HepG2 (cell line): ENCODE measurements around the gene STEAP1B. TPM values are rescaled to one million over a fixed set of nuclear protein-coding genes. Genes with fewer than 3 reads are reported as not detected.

Experiments
- ETV5 ChIP-seq: IDR thresholded peaks from 2 replicates; pipeline ENCODE4 v1.6.1; 2018; ENCODE audit warnings: missing biosample characterization, missing genetic modification reagents, inconsistent platforms, borderline replicate concordance
- GFI1 ChIP-seq: sonication (generic); formaldehyde crosslinking; IDR thresholded peaks from 2 replicates; pipeline ENCODE4 v1.5.0; 2020; ENCODE audit warnings: missing genetic modification reagents, mild to moderate bottlenecking, borderline replicate concordance
- HDAC2 ChIP-seq: sonication (generic); formaldehyde crosslinking; IDR thresholded peaks from 2 replicates; pipeline ENCODE4 v1.4.0; 2020; ENCODE audit warnings: missing genetic modification reagents
- NCOR1 ChIP-seq: fragments of 200-600 bp; sonication (generic); IDR thresholded peaks from 2 replicates; pipeline ENCODE4 v1.7.0; 2017; ENCODE audit warnings: antibody characterized with exemption, low read length, borderline replicate concordance
- SIX4 ChIP-seq: sonication (generic); formaldehyde crosslinking; IDR thresholded peaks from 2 replicates; pipeline ENCODE4 v1.4.0; 2020; ENCODE audit warnings: missing genetic modification reagents
- SOX6 ChIP-seq, 2 experiments: fragments of 450-650 bp in 1 of 2; sonication (generic) in 1 of 2; formaldehyde crosslinking in 1 of 2; IDR thresholded peaks; 2 replicates each; pipeline versions ENCODE4 v1.4.0 to v1.6.1; 2017 to 2020; ENCODE audit warnings: antibody characterized with exemption in 1 of 2, mild to moderate bottlenecking in 1 of 2, missing genetic modification reagents in 1 of 2
- ZFP41 ChIP-seq: sonication (generic); formaldehyde crosslinking; IDR thresholded peaks from 2 replicates; pipeline ENCODE4 v1.4.0; 2020; ENCODE audit warnings: mild to moderate bottlenecking, missing genetic modification reagents, borderline replicate concordance
- ZNF205 ChIP-seq: IDR thresholded peaks from 2 replicates; pipeline ENCODE4 v1.6.1; 2018; ENCODE audit warnings: missing biosample characterization, missing genetic modification reagents
- ZNF230 ChIP-seq: sonication (generic); formaldehyde crosslinking; IDR thresholded peaks from 2 replicates; pipeline ENCODE4 v1.4.0; 2020; ENCODE audit warnings: mild to moderate bottlenecking, missing genetic modification reagents
- ZNF282 ChIP-seq: fragments of 450-650 bp; IDR thresholded peaks from 2 replicates; pipeline ENCODE4 v1.6.1; 2018; ENCODE audit not compliant: partially characterized antibody
- ZNF337 ChIP-seq: sonication (generic); formaldehyde crosslinking; IDR thresholded peaks from 2 replicates; pipeline ENCODE4 v1.5.1; 2020; ENCODE audit warnings: missing genetic modification reagents, low read depth, mild to moderate bottlenecking, borderline replicate concordance
- ZNF354B ChIP-seq: sonication (generic); formaldehyde crosslinking; IDR thresholded peaks from 2 replicates; pipeline ENCODE4 v1.8.0; 2022; ENCODE audit warnings: mild to moderate bottlenecking, missing genetic modification reagents
- ZNF761 ChIP-seq: sonication (generic); formaldehyde crosslinking; conservative IDR thresholded peaks from 2 replicates; pipeline ENCODE4 v1.4.0; 2020; ENCODE audit warnings: mild to moderate bottlenecking, missing genetic modification reagents
- ZNF850 ChIP-seq: sonication (generic); formaldehyde crosslinking; conservative IDR thresholded peaks from 2 replicates; pipeline ENCODE4 v1.9.0; 2021; ENCODE audit warnings: mild to moderate bottlenecking, missing genetic modification reagents
- ZNF879 ChIP-seq: sonication (generic); formaldehyde crosslinking; IDR thresholded peaks from 2 replicates; pipeline ENCODE4 v1.8.1; 2023; ENCODE audit warnings: missing genetic modification reagents
- polyA plus RNA-seq, 8 experiments: library from polyadenylated mRNA; depleted of rRNA in 3 of 8; stranded (reverse) in 7 of 8; unstranded in 1 of 8; fragments of >200 nt; fragmentation: Illumina TruSeq in 4 of 8; extraction: Trizol in 4 of 8; gene quantifications; 2 replicates each; pipeline versions ENCODE4 v1.2.1 to v1.2.3, GENCODE V29; 2011 to 2016; ENCODE audit warnings: low read depth in 4 of 8, missing spikeins in 1 of 8, mixed read lengths in 1 of 8; ENCODE audit not compliant: insufficient read depth in 1 of 8
- total RNA-seq, 5 experiments: library from RNA; depleted of rRNA; stranded (reverse); fragments of >200 nt; fragmentation: Illumina TruSeq; extraction: Trizol; gene quantifications; 2 replicates each; pipeline ENCODE4 v1.2.3, GENCODE V29; 2016; ENCODE audit warnings: low read depth in 1 of 5
- TF ChIP-seq, protein P1 (sequence below): sonication (generic); formaldehyde crosslinking; IDR thresholded peaks from 2 replicates; pipeline ENCODE4 v1.5.1; 2020; ENCODE audit warnings: mild to moderate bottlenecking, moderate library complexity, missing genetic modification reagents
- TF ChIP-seq, protein P2 (sequence below): sonication (generic); formaldehyde crosslinking; IDR thresholded peaks from 2 replicates; pipeline ENCODE4 v1.4.0; 2020; ENCODE audit warnings: missing genetic modification reagents, borderline replicate concordance
- TF ChIP-seq, protein P3 (sequence below), 2 experiments: IDR thresholded peaks; 2 replicates each; pipeline ENCODE4 v1.6.1; 2011 to 2012; ENCODE audit warnings: low read length in 2 of 2, borderline replicate concordance in 1 of 2, low read depth in 1 of 2, mild to moderate bottlenecking in 1 of 2, moderate library complexity in 1 of 2
- TF ChIP-seq, protein P4 (sequence below): sonication (generic); formaldehyde crosslinking; IDR thresholded peaks from 2 replicates; pipeline ENCODE4 v1.9.0; 2021; ENCODE audit warnings: missing genetic modification reagents, borderline replicate concordance

STEAP1B gene
- total and polyA plus RNA-seq, 2 of the 13 experiments (the other 11 are each of a cell fraction or from before 2014, with no cell fraction given), result not detected

DNA sequence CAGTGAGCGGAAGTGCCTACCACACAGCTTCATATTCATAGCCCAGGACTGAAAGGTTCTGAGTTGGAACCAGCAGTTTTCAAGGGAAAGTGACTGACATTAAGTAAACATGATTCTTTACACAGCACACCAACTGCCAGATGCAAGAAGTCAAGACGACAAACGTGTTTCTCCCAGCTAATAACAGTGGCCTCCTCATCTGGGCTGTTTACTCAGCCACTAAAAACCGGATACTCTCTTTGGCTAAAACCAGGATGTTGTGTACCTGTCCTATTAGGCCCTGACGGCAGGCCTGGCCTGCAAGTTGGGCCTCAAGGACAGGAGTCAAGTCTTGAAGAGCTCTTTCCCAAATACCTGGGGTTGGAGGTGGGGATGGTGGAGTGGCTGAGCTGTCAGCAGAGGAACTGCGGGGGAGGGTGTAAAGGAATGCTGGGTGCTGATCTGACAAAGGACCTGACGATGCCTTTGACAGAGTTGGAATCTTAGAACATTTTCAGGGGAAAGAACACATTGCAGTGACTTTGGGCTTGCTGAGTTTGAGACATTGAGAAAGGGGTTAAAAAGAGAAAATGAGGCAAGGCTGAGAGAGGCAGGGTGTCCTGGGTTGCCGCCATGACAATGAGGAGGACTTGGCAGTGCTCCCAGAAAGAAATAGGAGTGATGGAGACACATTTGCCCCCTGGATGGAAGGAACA lies 57.7 kb downstream of the STEAP1B start (continued):
- TF ChIP-seq, protein P1, sequence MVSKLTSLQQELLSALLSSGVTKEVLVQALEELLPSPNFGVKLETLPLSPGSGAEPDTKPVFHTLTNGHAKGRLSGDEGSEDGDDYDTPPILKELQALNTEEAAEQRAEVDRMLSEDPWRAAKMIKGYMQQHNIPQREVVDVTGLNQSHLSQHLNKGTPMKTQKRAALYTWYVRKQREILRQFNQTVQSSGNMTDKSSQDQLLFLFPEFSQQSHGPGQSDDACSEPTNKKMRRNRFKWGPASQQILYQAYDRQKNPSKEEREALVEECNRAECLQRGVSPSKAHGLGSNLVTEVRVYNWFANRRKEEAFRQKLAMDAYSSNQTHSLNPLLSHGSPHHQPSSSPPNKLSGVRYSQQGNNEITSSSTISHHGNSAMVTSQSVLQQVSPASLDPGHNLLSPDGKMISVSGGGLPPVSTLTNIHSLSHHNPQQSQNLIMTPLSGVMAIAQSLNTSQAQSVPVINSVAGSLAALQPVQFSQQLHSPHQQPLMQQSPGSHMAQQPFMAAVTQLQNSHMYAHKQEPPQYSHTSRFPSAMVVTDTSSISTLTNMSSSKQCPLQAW (CRISPR knock-in tag), result peak; percentile 95
- no peak for TF ChIP-seq ZNF230
- TF ChIP-seq, protein P2, sequence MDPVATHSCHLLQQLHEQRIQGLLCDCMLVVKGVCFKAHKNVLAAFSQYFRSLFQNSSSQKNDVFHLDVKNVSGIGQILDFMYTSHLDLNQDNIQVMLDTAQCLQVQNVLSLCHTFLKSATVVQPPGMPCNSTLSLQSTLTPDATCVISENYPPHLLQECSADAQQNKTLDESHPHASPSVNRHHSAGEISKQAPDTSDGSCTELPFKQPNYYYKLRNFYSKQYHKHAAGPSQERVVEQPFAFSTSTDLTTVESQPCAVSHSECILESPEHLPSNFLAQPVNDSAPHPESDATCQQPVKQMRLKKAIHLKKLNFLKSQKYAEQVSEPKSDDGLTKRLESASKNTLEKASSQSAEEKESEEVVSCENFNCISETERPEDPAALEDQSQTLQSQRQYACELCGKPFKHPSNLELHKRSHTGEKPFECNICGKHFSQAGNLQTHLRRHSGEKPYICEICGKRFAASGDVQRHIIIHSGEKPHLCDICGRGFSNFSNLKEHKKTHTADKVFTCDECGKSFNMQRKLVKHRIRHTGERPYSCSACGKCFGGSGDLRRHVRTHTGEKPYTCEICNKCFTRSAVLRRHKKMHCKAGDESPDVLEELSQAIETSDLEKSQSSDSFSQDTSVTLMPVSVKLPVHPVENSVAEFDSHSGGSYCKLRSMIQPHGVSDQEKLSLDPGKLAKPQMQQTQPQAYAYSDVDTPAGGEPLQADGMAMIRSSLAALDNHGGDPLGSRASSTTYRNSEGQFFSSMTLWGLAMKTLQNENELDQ (CRISPR knock-in tag), result no peak
- TF ChIP-seq, protein P3, sequence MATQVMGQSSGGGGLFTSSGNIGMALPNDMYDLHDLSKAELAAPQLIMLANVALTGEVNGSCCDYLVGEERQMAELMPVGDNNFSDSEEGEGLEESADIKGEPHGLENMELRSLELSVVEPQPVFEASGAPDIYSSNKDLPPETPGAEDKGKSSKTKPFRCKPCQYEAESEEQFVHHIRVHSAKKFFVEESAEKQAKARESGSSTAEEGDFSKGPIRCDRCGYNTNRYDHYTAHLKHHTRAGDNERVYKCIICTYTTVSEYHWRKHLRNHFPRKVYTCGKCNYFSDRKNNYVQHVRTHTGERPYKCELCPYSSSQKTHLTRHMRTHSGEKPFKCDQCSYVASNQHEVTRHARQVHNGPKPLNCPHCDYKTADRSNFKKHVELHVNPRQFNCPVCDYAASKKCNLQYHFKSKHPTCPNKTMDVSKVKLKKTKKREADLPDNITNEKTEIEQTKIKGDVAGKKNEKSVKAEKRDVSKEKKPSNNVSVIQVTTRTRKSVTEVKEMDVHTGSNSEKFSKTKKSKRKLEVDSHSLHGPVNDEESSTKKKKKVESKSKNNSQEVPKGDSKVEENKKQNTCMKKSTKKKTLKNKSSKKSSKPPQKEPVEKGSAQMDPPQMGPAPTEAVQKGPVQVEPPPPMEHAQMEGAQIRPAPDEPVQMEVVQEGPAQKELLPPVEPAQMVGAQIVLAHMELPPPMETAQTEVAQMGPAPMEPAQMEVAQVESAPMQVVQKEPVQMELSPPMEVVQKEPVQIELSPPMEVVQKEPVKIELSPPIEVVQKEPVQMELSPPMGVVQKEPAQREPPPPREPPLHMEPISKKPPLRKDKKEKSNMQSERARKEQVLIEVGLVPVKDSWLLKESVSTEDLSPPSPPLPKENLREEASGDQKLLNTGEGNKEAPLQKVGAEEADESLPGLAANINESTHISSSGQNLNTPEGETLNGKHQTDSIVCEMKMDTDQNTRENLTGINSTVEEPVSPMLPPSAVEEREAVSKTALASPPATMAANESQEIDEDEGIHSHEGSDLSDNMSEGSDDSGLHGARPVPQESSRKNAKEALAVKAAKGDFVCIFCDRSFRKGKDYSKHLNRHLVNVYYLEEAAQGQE (IDR thresholded peaks at IDR 0.05; ENCODE audit: borderline replicate concordance in 1 of 2, low read depth in 1 of 2, low read length in 2 of 2), result peak in 1 of 2 experiments; percentile 74; a peak in 1 of 4 replicates
- TF ChIP-seq GFI1 (CRISPR knock-in tag), result peak; percentile 72; the same call in 1 of the 2 replicates
- TF ChIP-seq ZNF337 (CRISPR knock-in tag), result 0 out of 2 replicates have a peak, but pooled peaks have one; percentile 59
- TF ChIP-seq SOX6 (IDR thresholded peaks at IDR 0.05), result no peak
- peak; percentile 96 for TF ChIP-seq SOX6 (CRISPR knock-in tag; IDR thresholded peaks at IDR 0.05)
- TF ChIP-seq ZNF282, result no peak
- TF ChIP-seq, protein P4, sequence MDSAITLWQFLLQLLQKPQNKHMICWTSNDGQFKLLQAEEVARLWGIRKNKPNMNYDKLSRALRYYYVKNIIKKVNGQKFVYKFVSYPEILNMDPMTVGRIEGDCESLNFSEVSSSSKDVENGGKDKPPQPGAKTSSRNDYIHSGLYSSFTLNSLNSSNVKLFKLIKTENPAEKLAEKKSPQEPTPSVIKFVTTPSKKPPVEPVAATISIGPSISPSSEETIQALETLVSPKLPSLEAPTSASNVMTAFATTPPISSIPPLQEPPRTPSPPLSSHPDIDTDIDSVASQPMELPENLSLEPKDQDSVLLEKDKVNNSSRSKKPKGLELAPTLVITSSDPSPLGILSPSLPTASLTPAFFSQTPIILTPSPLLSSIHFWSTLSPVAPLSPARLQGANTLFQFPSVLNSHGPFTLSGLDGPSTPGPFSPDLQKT, result no peak
- no peak for TF ChIP-seq ZNF850
- no peak for TF ChIP-seq ZNF354B (CRISPR knock-in tag)
- peak; percentile 98 for TF ChIP-seq HDAC2 (CRISPR knock-in tag)
- no peak for TF ChIP-seq NCOR1
- TF ChIP-seq ETV5 (CRISPR knock-in tag), result peak; percentile 99
- TF ChIP-seq ZNF879 (CRISPR knock-in tag), result no peak
- peak; percentile 75; the same call in 1 of the 2 replicates for TF ChIP-seq ZNF205 (CRISPR knock-in tag)
- TF ChIP-seq ZNF761 (CRISPR knock-in tag), result no peak
- TF ChIP-seq SIX4 (CRISPR knock-in tag), result peak; percentile 87
- 0 out of 2 replicates have a peak, but pooled peaks have one; percentile 50 for TF ChIP-seq ZFP41 (CRISPR knock-in tag)
